GM12801 (cell line): ENCODE measurements around the gene TMEM179.

Experiments used
- TF ChIP-seq, protein P1 (sequence below): IDR thresholded peaks from one replicate; pipeline ENCODE4 v1.5.1; 2011; ENCODE audit warnings: control low read depth; ENCODE audit not compliant: insufficient read length; ENCODE audit errors: extremely low read depth

TMEM179 gene

GRCh38 chr14:104553166-104554087 lies 51.1 kb downstream of the TMEM179 start:
- TF ChIP-seq, protein P1, sequence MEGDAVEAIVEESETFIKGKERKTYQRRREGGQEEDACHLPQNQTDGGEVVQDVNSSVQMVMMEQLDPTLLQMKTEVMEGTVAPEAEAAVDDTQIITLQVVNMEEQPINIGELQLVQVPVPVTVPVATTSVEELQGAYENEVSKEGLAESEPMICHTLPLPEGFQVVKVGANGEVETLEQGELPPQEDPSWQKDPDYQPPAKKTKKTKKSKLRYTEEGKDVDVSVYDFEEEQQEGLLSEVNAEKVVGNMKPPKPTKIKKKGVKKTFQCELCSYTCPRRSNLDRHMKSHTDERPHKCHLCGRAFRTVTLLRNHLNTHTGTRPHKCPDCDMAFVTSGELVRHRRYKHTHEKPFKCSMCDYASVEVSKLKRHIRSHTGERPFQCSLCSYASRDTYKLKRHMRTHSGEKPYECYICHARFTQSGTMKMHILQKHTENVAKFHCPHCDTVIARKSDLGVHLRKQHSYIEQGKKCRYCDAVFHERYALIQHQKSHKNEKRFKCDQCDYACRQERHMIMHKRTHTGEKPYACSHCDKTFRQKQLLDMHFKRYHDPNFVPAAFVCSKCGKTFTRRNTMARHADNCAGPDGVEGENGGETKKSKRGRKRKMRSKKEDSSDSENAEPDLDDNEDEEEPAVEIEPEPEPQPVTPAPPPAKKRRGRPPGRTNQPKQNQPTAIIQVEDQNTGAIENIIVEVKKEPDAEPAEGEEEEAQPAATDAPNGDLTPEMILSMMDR, result no peak

GRCh38 chr14:104552738-104553125 lies 51.8 kb downstream of the TMEM179 start:
- TF ChIP-seq, protein P1, result no peak

DNA sequence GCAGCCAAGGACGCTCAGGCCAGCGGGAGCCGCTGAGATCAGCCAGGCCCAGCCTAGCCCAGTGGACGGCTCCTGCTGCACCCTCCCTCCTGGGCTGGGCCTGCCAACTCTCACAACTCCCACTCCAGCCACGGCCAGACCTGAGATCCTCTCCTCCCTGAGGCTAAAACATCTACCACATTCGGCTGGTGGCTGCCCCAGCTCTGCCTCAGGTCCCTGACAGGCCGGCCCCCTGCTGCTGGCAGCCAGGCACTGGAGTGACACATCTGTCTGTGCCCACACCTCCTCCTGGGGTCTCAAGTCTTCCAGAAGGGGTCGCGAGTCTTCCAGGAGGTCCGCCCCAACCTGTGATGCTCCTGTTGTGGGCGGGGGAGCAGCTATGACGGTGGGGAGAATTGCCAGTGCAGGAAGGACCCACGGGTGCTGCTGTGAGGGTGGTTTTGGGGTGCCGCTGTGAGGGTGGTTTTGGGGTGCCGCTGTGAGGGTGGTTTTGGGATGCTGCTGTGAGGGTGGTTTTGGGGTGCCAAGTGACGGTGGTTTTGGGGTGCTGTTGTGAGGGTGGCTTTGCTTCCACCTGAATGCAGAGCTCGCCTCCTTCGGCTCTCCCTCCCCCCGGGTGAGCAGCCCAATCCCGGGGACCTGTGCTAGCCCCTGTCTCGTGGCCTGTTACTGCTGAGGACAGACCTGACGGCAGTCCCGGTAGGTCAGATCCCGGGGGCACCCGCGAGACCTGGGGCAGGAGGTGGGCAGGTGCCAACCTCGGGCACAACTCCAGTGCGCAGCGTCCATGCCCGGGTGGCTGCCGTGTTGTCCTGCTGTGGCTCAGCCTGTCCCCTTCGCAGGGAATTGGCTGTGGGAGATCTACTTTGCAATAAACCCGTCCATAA lies 52.5 kb downstream of the TMEM179 start:
- TF ChIP-seq, protein P1, result no peak

DNA sequence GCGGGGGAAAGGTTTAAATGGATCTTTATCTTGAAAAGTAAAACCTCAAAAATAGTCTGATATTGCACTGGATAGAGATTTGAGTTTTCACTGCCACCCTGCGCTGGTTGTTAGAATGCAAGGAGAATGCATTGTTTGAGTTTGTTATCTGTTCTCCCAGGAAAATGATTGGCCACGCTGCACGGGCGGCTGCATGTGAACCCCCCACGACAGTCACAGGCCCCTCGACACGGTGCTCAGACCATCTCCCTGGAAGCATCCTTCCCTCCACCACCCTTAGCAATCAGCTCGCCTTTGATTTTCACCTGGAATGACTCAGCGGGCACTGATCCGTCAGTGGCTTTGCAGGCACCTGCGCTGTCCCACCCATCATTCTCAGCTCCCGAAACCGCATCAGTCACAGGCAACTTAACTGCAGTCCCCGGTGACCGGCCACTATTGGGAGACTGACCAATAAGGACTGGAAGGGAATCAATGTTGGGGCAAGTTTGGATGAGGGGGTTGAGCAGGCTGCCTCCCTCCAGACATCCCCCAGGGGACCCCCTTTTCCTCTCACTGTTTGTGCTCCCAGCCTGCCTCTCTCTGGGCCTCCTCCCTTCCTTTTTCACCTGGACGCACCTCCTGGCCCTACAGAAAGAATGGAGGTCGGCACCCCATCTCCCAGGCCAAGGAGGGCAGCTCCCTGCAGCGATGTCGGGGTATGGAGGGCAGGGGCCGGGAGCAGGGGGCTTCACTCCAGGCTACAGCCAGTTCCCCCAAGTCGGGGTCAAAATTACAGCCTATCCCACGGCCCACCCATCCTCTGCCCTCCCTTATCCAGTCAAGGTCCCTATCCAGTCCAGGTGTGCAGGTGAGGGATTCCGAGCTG lies 53.5 kb downstream of the TMEM179 start:
- TF ChIP-seq, protein P1, result no peak

DNA sequence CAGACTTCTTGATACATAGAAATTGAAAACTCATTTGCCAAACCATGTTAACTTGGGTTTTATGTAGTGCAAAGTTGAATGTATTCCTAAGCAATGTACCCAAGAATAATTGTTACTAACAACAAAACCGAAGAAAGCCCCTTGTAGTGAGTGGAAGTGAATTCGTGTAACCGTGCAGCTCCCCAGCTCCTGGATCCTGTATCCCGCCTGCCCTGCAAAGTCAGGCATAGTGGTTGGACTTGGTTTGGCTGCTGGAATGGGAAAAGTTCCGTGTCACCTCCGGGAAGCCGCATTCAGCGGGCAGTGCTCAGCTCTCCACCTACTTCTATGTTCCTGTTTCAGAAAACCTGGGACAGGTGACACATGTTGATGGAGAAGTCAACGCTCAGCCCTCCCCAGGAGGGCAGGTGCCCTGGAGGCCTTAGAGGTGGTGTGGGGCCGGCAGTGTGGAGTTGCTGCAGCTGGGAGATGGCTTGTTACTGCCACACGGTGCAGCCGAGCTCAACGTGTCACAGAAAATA lies 54.2 kb downstream of the TMEM179 start:
- TF ChIP-seq, protein P1, result no peak

DNA sequence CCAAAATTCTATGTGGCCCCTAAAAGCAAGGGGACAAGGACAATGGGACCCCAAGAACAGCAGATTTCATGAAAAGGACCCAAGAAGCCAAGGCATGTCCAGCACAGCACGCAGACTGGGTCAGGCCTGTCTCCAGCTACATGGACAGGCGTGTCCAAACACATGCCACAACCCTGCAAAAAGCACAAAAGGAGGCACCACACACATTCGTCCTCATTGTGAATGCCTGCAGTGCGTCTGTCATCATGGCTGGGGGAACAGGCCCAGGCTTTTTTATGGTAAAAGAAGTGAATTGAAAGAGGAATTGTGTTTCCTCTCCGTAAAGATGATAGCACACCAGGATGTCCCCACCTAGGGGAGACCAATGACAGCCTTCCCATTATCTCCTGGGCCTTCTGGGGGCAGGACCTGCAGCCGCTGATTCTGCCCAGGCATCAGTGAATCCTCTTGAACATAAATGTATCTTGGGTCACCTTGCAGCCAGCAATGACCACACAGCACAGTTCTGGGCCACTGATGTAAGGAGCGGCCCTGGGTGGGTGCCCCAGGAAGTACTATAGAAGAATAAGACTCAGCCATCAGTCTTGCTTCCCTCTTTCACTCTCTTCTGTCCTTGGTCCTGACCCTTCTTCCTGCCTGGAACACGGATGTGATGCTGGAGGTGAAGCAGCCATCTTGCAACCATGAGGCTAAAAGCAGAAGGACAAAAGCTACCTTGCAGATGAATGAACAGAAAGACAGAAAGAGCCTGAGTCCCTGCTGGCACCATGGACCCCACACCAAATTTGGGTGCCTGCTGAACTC lies 54.8 kb downstream of the TMEM179 start:
- TF ChIP-seq, protein P1, result no peak
